ENCODE data around the gene GALNS. TPM values are rescaled to one million over a fixed set of nuclear protein-coding genes. Genes with fewer than 3 reads are reported as not detected.

The GALNS gene
- total and polyA plus RNA-seq, 2 of the 13 experiments (the other 11 are each of a cell fraction or from before 2014, with no cell fraction given) = 9.2 to 9.8 TPM

- no peak; the same call in 1 of the 2 replicates for TF ChIP-seq STAG1 (CRISPR knock-in tag; IDR thresholded peaks at IDR 0.05)
- no peak for TF ChIP-seq ZNF260 (CRISPR knock-in tag; IDR thresholded peaks at IDR 0.05; ENCODE audit: borderline replicate concordance, low read depth)
- TF ChIP-seq GPN1 (CRISPR knock-in tag; IDR thresholded peaks at IDR 0.05; ENCODE audit: borderline replicate concordance) = no peak
- peak; percentile 81 for TF ChIP-seq ZNF431 (CRISPR knock-in tag; IDR thresholded peaks at IDR 0.05; ENCODE audit: borderline replicate concordance, low read depth)
- no peak for TF ChIP-seq STAT6 (CRISPR knock-in tag; IDR thresholded peaks at IDR 0.05; ENCODE audit: borderline replicate concordance)
- peak; percentile 43; the same call in 1 of the 2 replicates for TF ChIP-seq ZNF770 (CRISPR knock-in tag; IDR thresholded peaks at IDR 0.05)
- TF ChIP-seq ZBTB33 (CRISPR knock-in tag; IDR thresholded peaks at IDR 0.05) = peak; percentile 8; the same call in 1 of the 2 replicates
- peak; percentile 18; the same call in 1 of the 2 replicates for TF ChIP-seq RXRB (CRISPR knock-in tag; IDR thresholded peaks at IDR 0.05; ENCODE audit: borderline replicate concordance)
- TF ChIP-seq GTF3A (CRISPR knock-in tag; conservative IDR thresholded peaks at IDR 0.05) = peak; percentile 90; the same call in 1 of the 2 replicates
- TF ChIP-seq, protein P1, sequence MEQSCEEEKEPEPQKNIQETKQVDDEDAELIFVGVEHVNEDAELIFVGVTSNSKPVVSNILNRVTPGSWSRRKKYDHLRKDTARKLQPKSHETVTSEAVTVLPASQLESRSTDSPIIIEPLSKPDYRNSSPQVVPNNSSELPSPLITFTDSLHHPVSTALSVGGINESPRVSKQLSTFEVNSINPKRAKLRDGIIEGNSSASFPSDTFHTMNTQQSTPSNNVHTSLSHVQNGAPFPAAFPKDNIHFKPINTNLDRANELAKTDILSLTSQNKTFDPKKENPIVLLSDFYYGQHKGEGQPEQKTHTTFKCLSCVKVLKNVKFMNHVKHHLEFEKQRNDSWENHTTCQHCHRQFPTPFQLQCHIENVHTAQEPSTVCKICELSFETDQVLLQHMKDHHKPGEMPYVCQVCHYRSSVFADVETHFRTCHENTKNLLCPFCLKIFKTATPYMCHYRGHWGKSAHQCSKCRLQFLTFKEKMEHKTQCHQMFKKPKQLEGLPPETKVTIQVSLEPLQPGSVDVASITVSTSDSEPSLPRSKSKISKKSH (CRISPR knock-in tag; IDR thresholded peaks at IDR 0.05; ENCODE audit: borderline replicate concordance) = peak; percentile 78; the same call in 1 of the 2 replicates
- peak; percentile 26; the same call in 1 of the 2 replicates for TF ChIP-seq HCFC1 (IDR thresholded peaks at IDR 0.05; ENCODE audit: low read depth, low read length)
- no peak for TF ChIP-seq XRCC5 (optimal IDR thresholded peaks at IDR 0.05; ENCODE audit: low read length)
- TF ChIP-seq HBP1 (CRISPR knock-in tag; IDR thresholded peaks at IDR 0.05; ENCODE audit: low read depth) = 0 out of 2 replicates have a peak, but pooled peaks have one; percentile 29
- TF ChIP-seq ZXDC (CRISPR knock-in tag; IDR thresholded peaks at IDR 0.05) = peak; percentile 62; the same call in 1 of the 2 replicates
These were observed 53.3 kb downstream of the GALNS start, which contains the start of gene CDT1 (continued) for GRCh38 chr16:88803264-88803987.
